NOMO-1 treated with DMSO at 0.1 percent for 48 hours (cell line): Measurements from ENCODE around the gene CCDC13.
A peak's percentile ranks its signal among the peaks of the same experiment; 100 is the strongest.

Source experiments
- DNase-seq: peaks from one replicate; lab custom pipeline; 2025; ENCODE audit not compliant: unreplicated experiment; lab: John Stamatoyannopoulos, UW

The CCDC13 gene

DNA sequence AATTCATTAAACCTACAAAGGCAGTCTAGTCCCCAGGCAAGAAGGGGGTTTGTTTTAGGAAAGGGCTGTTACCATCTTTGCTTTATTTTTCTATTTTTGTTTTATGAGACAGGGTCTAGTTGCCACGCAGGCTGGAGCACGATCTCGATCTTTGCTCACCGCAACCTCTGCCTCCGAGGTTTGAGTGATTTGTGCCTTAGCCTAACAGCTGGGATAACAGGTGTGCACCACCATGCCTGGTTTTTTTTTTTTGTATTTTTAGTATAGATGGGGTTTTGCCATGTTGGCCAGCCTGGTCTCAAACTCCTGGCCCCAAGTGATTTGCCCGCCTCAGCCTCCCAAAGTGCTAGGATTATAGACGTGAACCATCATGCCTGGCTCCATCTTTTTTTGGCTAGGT lies 26.3 kb upstream of the CCDC13 start:
- no peak for DNase-seq

GRCh38 chr3:42796332-42796885 lies 23.4 kb upstream of the CCDC13 start:
- DNase-seq = no peak

DNA sequence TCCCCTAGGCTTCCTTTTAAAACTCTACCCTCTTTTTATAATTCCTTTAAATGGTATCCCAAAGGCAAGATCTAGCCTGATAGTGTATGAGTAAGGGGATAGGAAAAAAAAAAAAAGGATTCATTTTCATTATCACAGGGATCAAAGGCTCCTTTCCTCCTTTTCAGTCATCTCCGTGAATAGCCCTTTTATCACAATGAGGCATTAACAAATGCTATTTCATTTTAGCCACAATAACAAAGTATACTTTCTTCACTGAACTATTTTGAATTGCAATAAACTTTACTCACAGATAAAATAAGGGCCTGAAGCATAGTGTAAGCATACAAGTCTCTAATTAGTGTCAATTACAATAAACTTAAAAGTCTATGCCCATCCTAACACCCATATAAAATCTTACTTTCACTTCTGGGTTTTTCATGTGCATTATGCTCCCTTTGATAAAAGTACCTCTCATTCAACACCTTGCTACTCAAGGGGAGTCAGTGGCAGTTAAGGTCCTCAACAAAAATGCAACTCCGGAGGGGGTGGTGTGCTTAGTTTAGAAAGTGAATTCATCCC lies 22.6 kb upstream of the CCDC13 start:
- DNase-seq = no peak

GRCh38 chr3:42790714-42791229 lies 17.7 kb upstream of the CCDC13 start:
- no peak for DNase-seq

GRCh38 chr3:42786631-42787030 lies 13.6 kb upstream of the CCDC13 start:
- no peak for DNase-seq

- DNase-seq = no peak
Observed at GRCh38 chr3:42786212-42786611, 13.2 kb upstream of the CCDC13 start.

DNA sequence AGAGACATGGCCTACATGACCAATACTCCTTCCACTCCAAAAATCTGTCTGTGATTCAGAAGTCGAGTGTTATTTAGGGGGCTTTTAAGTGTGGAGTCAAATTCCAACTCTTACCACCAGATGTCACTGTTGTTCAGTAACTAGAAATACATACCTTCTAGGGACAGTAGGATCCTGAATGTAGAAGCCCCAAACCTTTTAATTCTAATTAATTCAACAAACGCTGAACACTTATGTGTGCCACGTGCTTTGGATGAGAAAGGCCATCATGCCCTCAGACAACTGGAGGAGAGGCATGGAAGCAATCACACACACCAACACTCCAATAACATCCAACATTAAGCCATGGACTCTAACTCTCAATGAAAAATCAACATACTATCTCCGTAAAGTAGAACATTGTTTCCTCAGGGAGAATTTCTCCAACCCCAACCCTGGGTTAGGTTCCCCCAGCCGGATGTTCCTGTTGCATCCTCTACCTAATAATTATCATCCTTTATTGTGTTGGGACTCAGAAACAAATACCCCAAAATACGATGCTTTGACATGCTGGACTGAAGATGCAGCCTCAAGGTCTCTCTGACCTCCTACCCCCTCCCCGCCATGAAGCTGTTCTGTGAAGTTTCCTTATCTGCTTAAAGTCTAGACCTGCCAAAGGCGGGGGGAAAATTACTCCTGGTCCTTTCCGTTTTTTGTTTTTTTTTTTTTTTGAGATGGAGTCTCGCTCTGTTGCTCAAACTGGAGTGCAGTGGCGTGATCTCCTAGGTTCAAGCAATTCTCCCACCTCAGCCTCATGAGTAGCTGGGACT lies 8.0 kb upstream of the CCDC13 start:
- DNase-seq = peak; percentile 52

- DNase-seq = no peak
Observed at GRCh38 chr3:42780398-42780797, 7.3 kb upstream of the CCDC13 start.

GRCh38 chr3:42778644-42779043 lies 5.6 kb upstream of the CCDC13 start:
- DNase-seq = no peak

DNA sequence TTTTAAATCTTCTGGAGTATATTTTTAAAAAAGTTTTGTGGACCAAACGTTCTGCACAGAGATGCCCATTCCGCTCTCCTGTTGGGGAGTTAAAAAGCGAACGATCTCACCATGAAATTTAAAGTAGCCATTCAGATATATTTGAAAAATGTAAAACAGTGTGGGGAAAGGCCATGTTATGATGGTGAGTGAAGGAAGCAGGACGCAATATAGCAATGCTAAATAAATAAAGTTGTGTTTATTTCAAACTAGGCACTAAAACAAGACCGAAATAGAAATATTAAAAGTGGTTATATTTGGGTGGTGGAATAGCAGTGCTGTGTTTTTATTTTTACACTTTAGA lies 327 bp upstream of the CCDC13 start:
- DNase-seq = no peak

DNA sequence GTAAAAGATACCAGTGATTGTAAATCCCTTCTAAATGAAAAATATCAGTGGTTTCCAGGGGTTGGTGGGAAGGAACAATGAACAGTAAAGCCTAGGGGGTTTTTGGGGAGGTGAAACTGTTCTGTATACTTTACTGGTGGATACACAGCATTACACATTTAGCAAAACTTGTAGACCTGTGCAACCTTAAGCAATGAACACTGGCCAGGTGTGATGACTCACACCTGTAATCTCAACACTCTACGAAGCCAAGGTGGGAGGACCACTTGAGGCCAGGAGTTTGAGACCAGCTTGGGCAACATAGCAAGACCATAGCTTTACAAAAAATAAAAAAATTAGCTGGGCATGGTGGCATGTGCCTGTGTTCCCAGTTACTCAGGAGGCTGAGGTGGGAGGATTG lies 1.8 kb downstream of the CCDC13 start:
- DNase-seq = no peak

DNA sequence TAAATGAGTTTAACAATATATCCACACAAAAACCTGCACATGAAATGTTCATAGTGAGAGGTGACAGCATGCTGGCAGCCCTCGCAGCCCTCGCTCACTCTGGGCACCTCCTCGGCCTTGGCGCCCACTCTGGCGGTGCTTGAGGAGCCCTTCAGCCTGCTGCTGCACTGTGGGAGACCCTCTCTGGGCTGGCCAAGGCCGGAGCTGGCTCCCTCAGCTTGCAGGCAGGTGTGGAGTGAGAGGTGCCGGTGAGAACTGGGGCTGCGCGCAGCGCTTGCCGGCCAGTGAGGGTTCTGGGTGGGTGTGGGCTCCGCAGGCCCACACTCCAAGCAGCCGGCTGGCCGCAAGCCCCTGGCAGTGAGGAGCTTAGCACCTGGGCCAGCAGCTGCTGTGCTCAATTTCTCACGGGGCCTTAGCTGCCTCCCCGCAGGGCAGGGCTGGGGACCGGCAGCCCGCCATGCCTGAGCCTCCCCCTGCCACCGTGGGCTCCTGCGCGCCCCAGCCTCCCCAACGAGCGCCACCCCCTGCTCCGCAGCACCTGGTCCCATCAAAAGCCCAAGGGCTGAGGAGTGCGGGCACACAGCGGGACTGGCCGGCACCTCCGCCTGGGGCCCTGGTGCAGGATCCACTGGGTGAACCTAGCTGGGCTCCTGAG lies 3.4 kb downstream of the CCDC13 start:
- DNase-seq = no peak

GRCh38 chr3:42764561-42765295 lies 8.3 kb downstream of the CCDC13 start:
- DNase-seq = peak; percentile 71

GRCh38 chr3:42764115-42764514 lies 8.9 kb downstream of the CCDC13 start:
- DNase-seq = no peak

- no peak for DNase-seq
Observed at GRCh38 chr3:42763021-42763420, 10.0 kb downstream of the CCDC13 start.

DNA sequence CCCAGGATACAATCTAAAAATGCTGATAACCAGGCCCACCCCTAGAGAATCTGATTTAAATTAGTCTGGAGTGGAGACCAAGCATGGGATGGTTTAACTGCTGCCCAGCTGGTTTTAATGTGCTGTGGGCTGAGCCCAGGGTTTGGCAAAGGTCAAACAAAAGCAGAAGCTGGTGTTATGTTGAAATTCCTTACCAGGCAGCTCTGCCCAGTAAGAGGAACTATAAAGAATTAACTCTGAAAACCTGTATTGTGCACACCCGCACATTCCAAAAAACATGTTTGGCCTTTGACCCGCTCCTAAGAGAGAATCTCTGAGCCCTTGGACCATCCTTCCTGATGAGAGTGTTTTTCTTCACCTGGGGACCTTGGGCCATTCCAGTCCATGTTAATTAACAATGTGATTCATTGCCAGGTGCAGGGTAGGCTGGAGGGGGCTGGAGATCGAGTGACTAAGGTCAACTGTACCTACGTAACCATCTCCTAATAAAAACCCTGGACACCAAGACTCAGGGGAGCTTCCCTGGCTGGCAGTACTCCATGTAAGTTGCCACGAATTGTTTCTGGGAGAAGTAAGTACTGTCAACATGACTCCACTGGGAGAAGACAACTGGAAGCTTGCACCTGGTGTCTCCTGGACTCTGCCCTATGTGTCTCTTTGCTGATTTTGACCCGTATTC lies 10.9 kb downstream of the CCDC13 start:
- peak; percentile 96 for DNase-seq

DNA sequence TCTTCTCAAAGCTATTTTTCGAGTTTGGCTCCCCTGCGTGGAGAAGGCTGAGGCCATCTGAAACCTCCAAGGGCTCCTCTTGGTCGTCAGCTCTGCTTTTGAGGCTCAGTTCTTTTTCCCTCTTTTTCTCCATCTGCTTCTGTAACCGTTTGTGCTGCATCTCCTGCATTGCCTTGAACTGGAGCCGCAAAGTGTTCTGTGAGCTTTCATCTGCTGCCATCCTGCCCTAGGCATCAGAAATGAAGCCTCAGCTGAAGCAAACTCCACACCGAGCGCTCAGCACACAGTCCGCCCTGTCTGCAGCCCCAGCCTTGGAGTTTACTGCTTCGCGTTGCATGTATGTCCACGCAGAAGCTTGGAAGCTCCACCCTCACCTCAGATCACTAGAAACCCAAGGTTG lies 14.9 kb downstream of the CCDC13 start:
- DNase-seq = no peak

DNA sequence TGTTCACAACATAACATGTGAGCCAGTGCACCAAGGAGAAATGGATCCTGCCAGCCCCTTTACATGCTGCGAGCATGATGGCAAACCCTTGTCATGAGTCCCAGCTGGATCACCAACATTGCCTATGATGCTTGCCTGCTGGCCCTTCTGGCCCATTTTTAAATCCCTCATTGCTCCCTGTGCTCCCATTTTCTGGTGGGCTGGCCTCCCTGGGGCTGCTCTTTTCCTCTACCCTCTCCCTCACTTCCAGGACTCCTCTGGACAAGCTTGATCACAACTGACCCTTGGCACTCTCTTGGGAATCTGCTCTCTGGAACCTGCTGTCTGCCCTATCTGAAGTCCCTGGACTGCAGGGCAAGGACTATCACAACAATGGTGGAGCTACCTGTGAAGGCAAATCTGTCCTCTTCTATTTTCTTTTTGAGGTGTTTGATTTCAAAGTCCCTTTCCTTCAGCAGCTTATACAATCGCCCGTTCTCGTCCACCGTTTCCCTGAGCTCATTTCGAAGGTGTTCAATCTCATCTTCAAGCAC lies 16.3 kb downstream of the CCDC13 start:
- no peak for DNase-seq

- peak; percentile 20 for DNase-seq
Observed at GRCh38 chr3:42755681-42756578, 17.1 kb downstream of the CCDC13 start.
